IMR-90 (cell line): Measurements from ENCODE around the gene ROM1. TPM values are rescaled to one million over a fixed set of nuclear protein-coding genes. Genes with fewer than 3 reads are reported as not detected.

Source experiments
- ATAC-seq: fragments of 200-7000 bp; cut with Tn5 transposase; 2 replicates; pipeline ENCODE4 v1.9.1; 2020; ENCODE audit warnings: low read depth, mild to moderate bottlenecking, moderate library complexity
- BruUV-seq: library from RNA; stranded (reverse); fragments of 400-500 nt; replicated peaks from 2 replicates; lab custom pipeline; 2021; lab: Mats Ljungman, UMichigan
- CTCF ChIA-PET: fragments of 300-600 bp; formaldehyde crosslinking; extraction: SDS; loops from one replicate; lab custom pipeline; 2021; ENCODE audit warnings: antibody characterized with exemption; lab: Yijun Ruan, JAX
- POLR2A ChIA-PET: fragments of 300-600 bp; sonication (Branson Sonifier 250); formaldehyde crosslinking; loops from one replicate; lab custom pipeline; 2022; ENCODE audit warnings: antibody characterized with exemption; ENCODE audit not compliant: unreplicated experiment; lab: Charles Lee
- DNase-seq: peaks from one replicate; pipeline ENCODE4 v3.0.0; 2013
- H2AFZ ChIP-seq: replicated peaks from 2 replicates; pipeline ENCODE3; 2013; ENCODE audit warnings: low read length, mild to moderate bottlenecking; ENCODE audit not compliant: poor library complexity
- H2AK5ac ChIP-seq: 2 replicates; pipeline ENCODE4 v1.6.1; 2013; ENCODE audit warnings: low read depth, low read length, inconsistent platforms
- H2AK9ac ChIP-seq: replicated peaks from 2 replicates; pipeline ENCODE3; 2013; ENCODE audit warnings: mild to moderate bottlenecking, low read depth, low read length, moderate library complexity; ENCODE audit not compliant: poor library complexity
- H2BK120ac ChIP-seq: 2 replicates; pipeline ENCODE4 v1.6.1; 2013; ENCODE audit warnings: low read depth, low read length, inconsistent platforms
- H2BK15ac ChIP-seq: 3 replicates; pipeline ENCODE4 v1.6.1; 2013; ENCODE audit warnings: low read depth, low read length, inconsistent platforms
- H2BK20ac ChIP-seq: 2 replicates; pipeline ENCODE4 v1.6.1; 2013; ENCODE audit warnings: low read depth, mild to moderate bottlenecking, inconsistent platforms, low read length, moderate library complexity
- H2BK5ac ChIP-seq: 2 replicates; pipeline ENCODE4 v1.6.1; 2013; ENCODE audit warnings: mild to moderate bottlenecking, low read depth, low read length, inconsistent platforms; ENCODE audit not compliant: poor library complexity, severe bottlenecking
- H3K14ac ChIP-seq: replicated peaks from 2 replicates; pipeline ENCODE4 v1.6.1; 2013; ENCODE audit warnings: low read depth, low read length, inconsistent platforms
- H3K18ac ChIP-seq: 2 replicates; pipeline ENCODE4 v1.6.1; 2013; ENCODE audit warnings: low read depth, low read length, control low read depth
- H3K23ac ChIP-seq: 2 replicates; pipeline ENCODE4 v1.6.1; 2013; ENCODE audit warnings: low read depth, low read length, inconsistent platforms
- H3K27ac ChIP-seq: 2 replicates; pipeline ENCODE4 v1.5.1; 2013; ENCODE audit warnings: mild to moderate bottlenecking, control low read depth, low read length; ENCODE audit not compliant: insufficient read depth
- H3K27me3 ChIP-seq: 2 replicates; pipeline ENCODE4 v1.6.1; 2013; ENCODE audit warnings: low read length; ENCODE audit not compliant: control insufficient read depth, insufficient read depth
- H3K36me3 ChIP-seq: 2 replicates; pipeline ENCODE4 v1.6.1; 2013; ENCODE audit warnings: low read length, mixed read lengths; ENCODE audit not compliant: control insufficient read depth, insufficient read depth
- H3K4ac ChIP-seq: 2 replicates; pipeline ENCODE4 v1.6.1; 2013; ENCODE audit warnings: low read depth, low read length, inconsistent platforms
- H3K4me1 ChIP-seq: 2 replicates; pipeline ENCODE4 v1.6.1; 2013; ENCODE audit warnings: low read length, mixed read lengths; ENCODE audit not compliant: control insufficient read depth, insufficient read depth
- H3K4me2 ChIP-seq: 2 replicates; pipeline ENCODE4 v1.6.1; 2013; ENCODE audit warnings: low read depth, mild to moderate bottlenecking, control low read depth, low read length, moderate library complexity
- H3K4me3 ChIP-seq: 2 replicates; pipeline ENCODE4 v1.5.1; 2013; ENCODE audit warnings: low read depth, mild to moderate bottlenecking, control low read depth, low read length, moderate library complexity; ENCODE audit not compliant: insufficient read depth
- H3K56ac ChIP-seq: 2 replicates; pipeline ENCODE4 v1.6.1; 2013; ENCODE audit warnings: low read length, inconsistent platforms; ENCODE audit not compliant: insufficient read depth; ENCODE audit errors: extremely low read depth
- H3K79me1 ChIP-seq, 2 experiments: 2 replicates each; pipeline ENCODE4 v1.6.1; 2013; ENCODE audit warnings: low read length in 2 of 2, inconsistent platforms in 1 of 2, low read depth in 1 of 2
- H3K9ac ChIP-seq: 2 replicates; pipeline ENCODE4 v1.6.1; 2013; ENCODE audit warnings: low read depth, low read length, control low read depth
- H3K9me1 ChIP-seq: 2 replicates; pipeline ENCODE4 v1.6.1; 2013; ENCODE audit warnings: low read length, inconsistent platforms; ENCODE audit not compliant: insufficient read depth
- H3K9me3 ChIP-seq: 2 replicates; pipeline ENCODE4 v1.6.1; 2013; ENCODE audit warnings: low read length; ENCODE audit not compliant: control insufficient read depth, insufficient read depth
- H4K20me1 ChIP-seq: 2 replicates; pipeline ENCODE4 v1.6.1; 2013; ENCODE audit warnings: low read length, inconsistent platforms; ENCODE audit not compliant: insufficient read depth
- H4K5ac ChIP-seq: 2 replicates; pipeline ENCODE4 v1.6.1; 2013; ENCODE audit warnings: mild to moderate bottlenecking, low read depth, low read length, control low read depth
- H4K8ac ChIP-seq, 2 experiments: 2 replicates each; pipeline ENCODE4 v1.6.1; 2013; ENCODE audit warnings: low read depth in 2 of 2, low read length in 2 of 2, control low read depth in 1 of 2, inconsistent platforms in 1 of 2
- H4K91ac ChIP-seq: 2 replicates; pipeline ENCODE4 v1.6.1; 2013; ENCODE audit warnings: low read depth, low read length, inconsistent platforms; ENCODE audit not compliant: insufficient read depth
- BHLHE40 ChIP-seq: fragments of 150-350 bp; IDR thresholded peaks from 2 replicates; pipeline ENCODE4 v1.6.1; 2016; ENCODE audit warnings: mild to moderate bottlenecking, low read depth, low read length
- CEBPB ChIP-seq: IDR thresholded peaks from 2 replicates; pipeline ENCODE4 v1.6.1; 2012; ENCODE audit warnings: low read depth, low read length, improper control_type of control experiment
- CHD1 ChIP-seq: IDR thresholded peaks from 2 replicates; pipeline ENCODE4 v1.6.1; 2012; ENCODE audit warnings: low read depth, low read length, improper control_type of control experiment
- MAZ ChIP-seq: IDR thresholded peaks from 2 replicates; pipeline ENCODE4 v1.6.1; 2012; ENCODE audit warnings: low read depth, mild to moderate bottlenecking, low read length, improper control_type of control experiment, moderate library complexity, borderline replicate concordance
- MXI1 ChIP-seq: IDR thresholded peaks from 2 replicates; pipeline ENCODE4 v1.6.1; 2012; ENCODE audit warnings: low read depth, mild to moderate bottlenecking, low read length, moderate library complexity, borderline replicate concordance
- POLR2A ChIP-seq: IDR thresholded peaks from 2 replicates; pipeline ENCODE4 v1.6.1; 2012; ENCODE audit warnings: mild to moderate bottlenecking, low read depth, low read length
- WGBS, 2 experiments: methylation state at CpG; one replicate each; pipeline versions ENCODE4 v1.1.5 to v1.1.7; 2013; ENCODE audit warnings: missing lambda C conversion rate in 2 of 2; ENCODE audit not compliant: insufficient read length in 1 of 2; ENCODE audit errors: extremely low coverage in 2 of 2; 5-methylcytosine and 5-hydroxymethylcytosine counted together
- dilution Hi-C: fragments of 300-500 bp; cut with HindIII; formaldehyde crosslinking; loops from one replicate; pipeline ENCODE4 v1.14.3; 2018; ENCODE audit warnings: low sequenced_read_pairs; ENCODE audit not compliant: unreplicated experiment
- in situ Hi-C: fragments of 300-500 bp; cut with MboI; formaldehyde crosslinking; loops from 3 replicates; pipeline ENCODE4 v1.14.3; 2019; ENCODE audit warnings: low sequenced_read_pairs, inconsistent platforms, mixed read lengths
- intact Hi-C: fragments of 100-400 bp; cut with micrococcal nuclease; formaldehyde crosslinking; loops from 2 replicates; pipeline ENCODE4 v1.10.0; 2022
- polyA plus RNA-seq, 3 experiments: library from polyadenylated mRNA; depleted of rRNA; stranded (reverse); fragments of >200 nt; gene quantifications; 2 replicates each; pipeline ENCODE4 v1.2.3, GENCODE V29; 2012; ENCODE audit warnings: low replicate concordance in 1 of 3
- total RNA-seq: library from RNA; depleted of rRNA; stranded (reverse); fragments of >200 nt; gene quantifications from 2 replicates; pipeline ENCODE4 v1.2.3, GENCODE V29; 2012

The ROM1 gene
- total and polyA plus RNA-seq, 2 of the 4 experiments (the other 2 are of a cell fraction) = 2.2 to 2.5 TPM

DNA sequence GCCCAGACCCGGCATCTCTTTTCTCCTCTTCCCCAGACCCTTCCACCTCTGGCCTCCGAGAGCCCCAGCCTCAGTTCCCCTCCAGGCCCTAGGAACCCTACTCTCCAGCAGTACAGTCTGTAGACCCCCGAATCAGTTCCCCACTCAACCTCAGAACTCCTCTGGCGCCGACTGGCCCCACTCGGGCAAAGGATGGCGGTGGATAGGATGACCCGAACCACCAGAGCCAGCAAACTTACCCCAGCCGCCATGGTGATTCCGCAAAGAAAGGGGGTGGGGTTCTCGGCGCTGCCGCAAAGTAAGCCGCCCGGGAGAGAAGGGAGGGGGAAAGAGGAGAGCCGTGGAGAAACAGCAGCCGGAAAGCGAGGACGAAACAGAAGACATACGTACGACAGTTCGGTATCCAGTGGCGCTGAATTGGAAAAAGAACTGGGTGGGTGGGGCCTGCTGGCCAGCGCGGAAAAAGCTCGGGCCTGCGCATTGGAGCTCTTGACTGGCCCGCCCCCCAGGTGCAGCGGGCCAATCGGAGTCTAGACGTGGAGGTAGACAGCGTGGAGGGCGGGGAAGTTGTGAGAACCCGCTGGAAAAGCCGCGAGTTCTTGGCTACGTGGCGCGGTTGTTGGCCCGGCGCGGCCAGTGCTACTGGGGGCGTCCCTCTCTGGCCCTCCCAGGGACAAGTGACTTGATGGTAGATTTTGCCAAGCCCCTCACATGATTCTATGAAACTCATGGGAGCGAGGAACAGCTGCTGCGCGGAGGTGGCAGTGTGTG is 39.3 kb upstream of the ROM1 start, which contains the start of gene EEF1G:
Gene EEF1G (minus strand): TSS at position 300 of the 771 bp plus-strand sequence. CDS start 49 bp downstream, at position 251.
- TF ChIP-seq BHLHE40 (no peak), POLR2A (peak; percentile 94), CEBPB (0 out of 2 replicates have a peak, but pooled peaks have one; percentile 1), MXI1 (peak; percentile 74; the same call in 1 of the 2 replicates), MAZ (peak; percentile 96), CHD1 (no peak)
- Histone ChIP-seq H3K23ac (peak within 1 kb of the TSS; percentile 99), H4K8ac (peak within 1 kb of the TSS; percentile 97 to 99), H2AFZ (peak within 1 kb of the TSS; percentile 91), H3K9me3 (no peaks in the 10 kb centered on the region), H3K9me1 (peaks cover 11% of the 10 kb centered on the region), H3K4ac (peak within 1 kb of the TSS; percentile 99), H3K27ac (peak within 1 kb of the TSS; percentile 91), H3K9ac (peak within 1 kb of the TSS; percentile 96), H3K4me2 (peak within 1 kb of the TSS; percentile 90), H2BK120ac (peak within 1 kb of the TSS; percentile 69), H2AK5ac (peak within 1 kb of the TSS; percentile 96), H3K79me1 (peaks cover 18 to 74% of the 10 kb centered on the region in 2 experiments), H3K56ac (peak within 1 kb of the TSS; percentile 98), H4K20me1 (peaks cover 41% of the 10 kb centered on the region), H3K4me1 (peaks cover 12% of the 10 kb centered on the region), H2BK20ac (no peak within 1 kb of the TSS), H2BK5ac (peak within 1 kb of the TSS; percentile 91), H4K91ac (peak within 1 kb of the TSS; percentile 98), H3K14ac (peak within 1 kb of the TSS; percentile 100), H3K36me3 (peaks cover 48% of the 10 kb centered on the region), H3K27me3 (no peaks in the 10 kb centered on the region), H2BK15ac (peak within 1 kb of the TSS; percentile 45; the same call in 1 of the 3 replicates), H4K5ac (peak within 1 kb of the TSS; percentile 84), H3K4me3 (peak within 1 kb of the TSS; percentile 74), H2AK9ac (peak within 1 kb of the TSS; percentile 100), H3K18ac (peak within 1 kb of the TSS; percentile 80)
- intact Hi-C loops (no loop called here), dilution Hi-C loops (no loop called here), in situ Hi-C loops (no loop called here)
- peak; percentile 95 for ATAC-seq
- 0% methylated on average over 23 of the region's 46 CpGs; no CpG with 5 or more reads in 1 of the 2 experiments for WGBS, 2 experiments
- ChIA-PET CTCF (interaction anchor here (0.6 to 1.5 kb wide), 3 partner anchors 13 to 116 kb away, joined by 3 to 8 read pairs (median 3); partner anchors contain the start of gene LRRN4CL), POLR2A (interaction anchor here (0.5 to 1.6 kb wide), 13 partner anchors 9 to 173 kb away, joined by 3 to 15 read pairs (median 3); partner anchors contain the start of genes C11orf98, CSKMT, GANAB and LRRN4CL)
- DNase-seq = peak; percentile 100
- no TSS peak for BruUV-seq
